SHP77 treated with DMSO at 0.1 percent for 48 hours (cell line): Measurements from ENCODE around the gene RUNDC3A.
"Not testable (repeated sequence)": the region's sequence is repeated elsewhere in the genome, so short reads cannot be mapped to it uniquely, and the experiment has no call there.

Experiments
- DNase-seq: peaks from one replicate; lab custom pipeline; 2025; lab: John Stamatoyannopoulos, UW

RUNDC3A gene

DNA sequence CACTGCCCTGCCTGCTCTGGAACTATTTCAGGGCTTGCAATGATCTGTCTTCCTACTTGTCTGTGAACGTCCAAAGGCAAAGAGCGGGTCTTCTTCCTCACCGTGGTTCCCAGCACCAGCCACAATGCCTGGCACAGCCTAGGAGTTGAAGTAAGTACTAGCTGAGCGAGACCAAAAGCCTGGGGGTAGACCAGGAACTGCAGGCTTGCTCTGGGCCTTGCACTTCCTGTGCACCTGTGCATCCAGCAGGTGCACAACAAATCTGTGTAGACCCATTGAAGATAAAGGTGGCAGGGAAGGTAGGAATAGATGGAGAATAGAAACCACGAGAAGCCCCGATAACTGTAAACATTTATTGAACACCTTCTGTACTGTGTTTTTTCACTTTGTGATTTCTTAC lies 50.6 kb downstream of the RUNDC3A start:
- no peak for DNase-seq

DNA sequence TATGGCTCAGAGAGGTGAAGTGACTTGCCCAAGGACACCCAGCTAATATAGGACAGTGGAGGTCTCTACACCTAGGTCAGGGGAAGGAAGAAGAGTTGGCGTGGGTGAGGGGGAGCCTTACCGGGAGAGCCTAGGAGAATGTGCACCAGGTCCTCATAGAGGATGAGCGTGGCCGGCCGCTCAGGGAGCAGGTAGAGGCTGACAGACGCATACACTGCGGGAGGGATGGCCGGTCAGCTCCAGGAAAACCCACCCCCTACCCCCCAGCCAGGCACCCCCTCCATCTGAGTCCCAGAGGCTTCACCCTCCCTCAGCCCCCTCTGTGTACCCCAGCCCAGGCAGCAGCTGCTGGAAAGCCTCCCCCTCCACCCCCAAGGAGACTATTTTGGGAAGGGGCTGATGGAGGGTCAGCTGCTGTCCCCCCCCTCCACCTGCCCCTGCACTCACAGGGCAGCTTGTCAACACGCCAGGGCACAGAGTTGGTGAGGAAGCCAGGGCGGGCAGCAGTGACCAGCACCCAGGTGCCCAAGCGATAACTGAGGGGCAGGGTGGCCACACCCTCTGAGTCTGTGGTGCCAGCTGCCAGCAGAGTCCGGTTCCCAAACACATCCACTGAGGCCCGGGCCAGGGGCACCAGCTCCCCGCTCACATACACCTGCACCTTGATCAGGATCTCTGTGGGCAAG lies 51.2 kb downstream of the RUNDC3A start:
- no peak for DNase-seq

DNA sequence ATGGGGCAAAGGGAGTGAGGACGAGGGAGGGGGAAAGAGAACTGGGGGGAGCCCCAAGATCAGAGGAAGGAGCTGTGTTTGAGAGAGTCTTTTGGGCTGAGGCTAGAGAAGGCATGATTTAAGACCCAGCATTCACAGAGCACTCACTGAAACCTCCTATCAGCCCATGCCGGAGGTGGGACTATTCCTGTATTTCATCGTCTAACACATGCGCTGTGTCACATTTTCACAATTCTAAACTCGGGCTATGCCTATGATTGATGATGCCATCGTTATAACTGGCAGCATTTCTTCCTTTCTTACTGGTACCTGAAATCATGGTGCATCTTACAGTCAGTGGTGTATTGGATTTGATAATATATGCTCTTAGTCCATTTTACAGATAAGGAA lies 51.7 kb downstream of the RUNDC3A start:
- no peak for DNase-seq

DNA sequence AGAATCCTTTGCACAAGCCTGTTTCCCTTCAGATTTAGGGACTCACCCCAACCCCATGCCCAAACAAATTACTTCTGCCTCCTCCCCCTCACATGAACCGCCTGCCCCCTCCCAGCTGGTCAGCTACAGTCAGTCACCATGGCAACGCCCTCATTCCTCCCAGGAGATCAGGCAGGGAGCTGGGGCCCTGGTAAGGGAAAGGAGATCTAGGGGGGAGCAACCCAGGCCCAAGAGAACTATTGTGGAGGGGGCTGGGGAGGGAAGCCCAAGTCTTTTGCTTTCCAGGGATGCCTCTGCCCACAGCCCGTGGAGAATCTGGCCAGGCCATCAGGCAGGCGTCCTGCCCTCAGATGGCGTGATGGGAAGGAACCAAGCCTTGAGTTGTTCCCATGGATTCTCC lies 52.4 kb downstream of the RUNDC3A start:
- DNase-seq: no peak

DNA sequence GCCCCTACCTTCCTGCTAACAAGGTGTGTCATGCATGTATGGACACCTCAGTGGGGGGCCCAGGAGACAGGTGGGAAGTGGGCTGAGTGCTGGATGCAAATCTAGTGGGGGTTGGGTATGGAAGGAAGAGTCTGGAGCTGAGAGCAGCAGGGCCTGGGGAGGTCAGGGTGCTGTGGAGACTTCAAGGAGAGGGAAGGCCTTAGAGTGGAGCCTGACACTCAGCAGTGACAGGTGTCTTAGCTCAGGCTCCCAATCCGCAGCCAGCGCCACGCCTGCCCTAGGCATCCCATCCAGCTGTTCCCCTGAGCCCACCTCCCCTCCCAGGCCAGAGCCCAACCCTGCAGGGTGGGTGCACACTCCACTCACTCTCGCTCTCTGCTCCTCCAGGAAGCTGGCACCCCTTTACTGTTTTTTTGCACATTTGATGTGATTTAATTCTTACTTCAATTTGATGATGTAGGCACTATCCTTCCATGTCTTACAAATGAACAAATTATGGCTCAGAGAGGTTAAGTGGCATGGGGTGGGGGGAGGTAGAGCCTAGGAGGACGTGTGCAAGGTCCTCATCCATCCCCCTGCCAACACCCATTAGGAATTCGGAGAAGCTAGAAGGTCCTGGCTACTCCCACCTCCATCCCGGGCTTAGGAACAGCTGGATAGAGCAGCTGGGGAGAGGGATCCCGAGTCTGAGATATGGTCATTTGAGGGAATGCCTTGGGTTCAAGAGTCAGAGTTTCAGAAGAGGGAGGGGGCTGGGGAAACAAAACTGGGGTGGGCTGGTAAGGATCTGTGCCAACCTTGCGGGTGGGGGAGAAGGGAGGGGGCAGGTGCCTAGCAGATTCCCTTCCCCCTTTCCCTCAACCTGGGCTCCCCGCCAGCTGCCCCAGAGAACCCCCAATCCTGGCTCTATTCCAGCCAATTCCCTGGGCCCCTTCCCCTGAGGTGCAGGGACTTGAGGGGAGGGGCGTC lies 53.2 kb downstream of the RUNDC3A start:
- DNase-seq: no peak

DNA sequence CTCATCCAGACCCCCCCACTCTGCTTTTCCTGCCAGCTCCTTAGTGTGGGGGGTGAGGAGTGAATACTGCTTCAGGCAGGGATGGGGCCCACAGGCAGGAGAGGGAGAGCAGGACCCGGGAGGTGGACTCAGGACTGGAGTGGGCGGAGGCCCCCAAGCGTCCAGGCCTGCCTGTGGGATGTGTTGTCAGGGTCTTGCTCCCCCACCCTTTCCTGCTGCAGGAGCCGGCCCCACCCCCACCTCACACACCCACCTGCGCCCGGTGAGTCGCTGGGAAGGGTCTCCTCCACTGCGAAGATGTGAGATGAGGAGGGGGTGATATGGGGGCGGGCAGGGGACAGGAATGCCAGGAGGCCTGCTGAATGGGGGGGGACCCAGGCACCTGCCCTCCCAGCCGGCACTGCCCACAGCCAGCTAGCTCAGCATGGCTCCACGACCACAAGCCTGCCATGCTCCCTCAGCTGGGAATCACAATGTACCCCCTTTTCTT lies 54.1 kb downstream of the RUNDC3A start:
- DNase-seq: no peak

DNA sequence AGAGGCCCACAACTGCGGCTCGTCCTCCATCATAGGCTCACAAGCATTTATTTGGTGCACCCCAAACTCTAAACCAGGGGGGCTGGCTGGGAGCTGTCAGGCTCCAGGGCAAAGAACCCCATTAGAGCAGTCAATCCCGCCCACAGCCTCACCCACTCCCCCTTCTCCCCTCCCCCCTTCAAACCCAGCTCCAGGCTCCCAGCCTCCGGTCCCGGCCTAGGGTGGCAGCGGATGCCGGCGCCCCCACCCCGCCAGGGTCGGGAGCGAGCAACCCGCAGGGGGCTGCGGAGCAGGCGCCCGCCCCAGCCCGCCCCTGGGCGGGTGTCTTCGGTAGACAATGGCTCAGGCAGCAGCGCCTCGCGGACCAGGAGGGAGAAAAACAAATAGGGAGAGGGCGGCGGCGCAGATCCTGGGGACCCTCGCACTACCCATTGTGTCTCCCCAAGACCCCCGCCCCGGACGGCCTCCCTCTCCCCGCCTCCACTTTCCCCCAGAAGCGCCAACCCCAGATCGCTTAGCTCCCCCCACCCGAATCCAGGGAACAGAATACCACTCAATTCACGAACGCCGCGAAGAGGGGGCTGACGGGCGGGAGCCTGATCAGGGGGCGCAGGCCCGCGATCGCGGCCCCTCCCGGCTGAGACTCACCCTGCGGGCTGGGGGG lies 54.7 kb downstream of the RUNDC3A start:
- DNase-seq: no peak

DNA sequence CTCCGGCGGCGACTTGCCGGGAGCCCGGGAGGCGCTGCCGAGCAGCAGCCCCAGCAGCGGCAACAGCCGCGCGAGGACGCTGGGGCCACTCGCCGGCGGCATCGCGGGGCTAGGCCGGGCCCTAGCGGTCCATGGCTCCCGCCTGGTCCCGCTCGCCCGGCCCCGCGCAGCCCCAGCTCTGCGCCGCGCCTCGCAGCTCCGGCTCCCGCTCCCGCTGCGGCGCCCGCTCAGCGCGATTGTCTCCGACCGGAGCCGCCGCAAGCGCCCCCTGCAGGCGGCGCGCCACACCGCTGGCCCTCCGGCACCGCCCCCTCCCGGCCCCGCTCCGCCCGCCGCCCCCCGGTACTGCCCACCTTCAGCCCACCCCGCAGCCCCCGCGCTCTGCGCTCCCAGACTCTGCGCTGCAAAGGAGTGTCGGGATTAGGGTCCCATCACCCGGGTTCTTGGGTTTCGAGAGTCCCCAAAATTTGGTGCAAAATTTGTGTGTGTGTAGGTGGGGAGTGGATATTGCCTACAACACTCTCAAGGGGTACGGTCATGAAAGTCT lies 55.3 kb downstream of the RUNDC3A start, which contains the start of gene FAM171A2:
Gene FAM171A2 (minus strand): TSS at position 241 of the 547 bp plus-strand sequence. CDS start 139 bp downstream, at position 102.
- DNase-seq: no peak

DNA sequence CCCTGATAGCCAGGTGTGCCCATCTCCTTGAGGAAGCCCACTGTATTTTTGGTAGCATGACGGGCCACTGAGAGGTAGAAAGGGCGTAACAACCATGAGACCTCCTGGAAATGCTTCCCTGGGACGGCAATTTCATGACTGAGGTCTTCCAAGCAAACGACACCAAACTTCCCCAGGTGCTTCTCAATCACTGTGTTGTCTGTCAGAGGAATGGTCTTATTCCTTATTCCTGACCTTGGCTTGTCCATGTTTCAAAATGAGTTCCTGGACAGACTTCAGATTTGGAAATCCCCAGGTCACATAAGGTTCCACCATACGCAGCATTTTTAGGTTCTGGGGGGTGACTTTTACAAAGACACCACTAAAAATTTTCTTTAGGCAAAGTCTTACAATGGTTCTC lies 56.6 kb downstream of the RUNDC3A start:
- not testable (repeated sequence) for DNase-seq

DNA sequence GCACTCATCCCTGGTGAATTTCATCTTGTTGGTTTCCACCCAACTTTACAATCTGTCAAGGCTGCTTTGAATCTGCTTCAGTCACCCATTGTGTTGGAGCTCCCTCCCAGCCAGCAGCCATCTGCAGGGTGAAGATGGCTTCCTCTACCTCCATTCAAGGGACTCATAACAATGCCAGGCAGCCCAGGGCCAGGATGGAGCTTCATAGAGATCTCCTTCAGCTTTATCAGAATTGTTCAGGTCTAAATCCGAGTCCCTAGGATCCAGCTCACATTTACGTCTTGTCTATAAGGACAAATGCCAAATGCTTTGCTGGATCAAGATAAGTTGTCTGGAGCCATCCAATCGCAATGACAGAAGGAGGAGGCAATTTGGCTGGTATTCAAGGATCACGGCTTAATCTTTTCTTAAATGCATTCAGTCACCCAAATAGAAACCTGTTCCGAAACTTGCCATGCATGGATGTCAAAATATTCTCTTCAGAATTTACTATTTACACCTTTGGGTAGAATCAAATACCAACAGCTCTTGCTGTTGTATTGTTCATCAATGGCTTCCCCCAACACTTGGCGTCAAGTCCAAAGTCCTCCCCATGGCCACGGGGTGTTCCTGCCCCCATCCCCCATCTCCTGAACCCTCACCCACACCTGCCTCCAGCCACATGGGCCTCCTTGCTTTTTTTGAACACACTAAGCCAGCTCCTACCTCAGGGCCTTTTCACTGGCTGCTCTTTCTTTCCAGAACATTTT lies 59.0 kb downstream of the RUNDC3A start:
- no peak for DNase-seq
